Panc1 (cell line): ENCODE data around the gene SPIRE1.

Source experiments
- CTCF ChIP-seq: fragments of 450-650 bp; IDR thresholded peaks from 2 replicates; pipeline ENCODE4 v1.5.1; 2017; ENCODE audit warnings: mild to moderate bottlenecking
- POLR2AphosphoS5 ChIP-seq: IDR thresholded peaks from 2 replicates; pipeline ENCODE4 v1.6.1; 2012; ENCODE audit warnings: mild to moderate bottlenecking, low read depth, low read length, moderate library complexity
- SIN3A ChIP-seq: IDR thresholded peaks from 2 replicates; pipeline ENCODE4 v1.6.1; 2012; ENCODE audit warnings: low read depth, mild to moderate bottlenecking, low read length, moderate library complexity, borderline replicate concordance; ENCODE audit not compliant: insufficient read depth
- TCF7L2 ChIP-seq: IDR thresholded peaks from 2 replicates; pipeline ENCODE4 v1.6.1; 2011; ENCODE audit warnings: mild to moderate bottlenecking, low read depth, low read length, inconsistent platforms

GRCh38 chr18:12438257-12438656 is 219.7 kb downstream of the SPIRE1 start:
- TF ChIP-seq CTCF (no peak), TCF7L2 (no peak), SIN3A (no peak), POLR2AphosphoS5 (no peak)
